Stimulated activated CD4-positive, alpha-beta T cell treated with anti-CD3 and anti-CD28 coated beads, Interleukin-15, amount 100 ng/mL, for 24 hours (primary cell): ENCODE measurements around the gene RPL37A.

Source experiments
- DNase-seq: peaks from one replicate; pipeline ENCODE4 v3.0.0-alpha.2; 2020

The RPL37A gene

GRCh38 chr2:216551234-216552068 is 52.8 kb downstream of the RPL37A start:
- no peak for DNase-seq

GRCh38 chr2:216553093-216553478 is 54.4 kb downstream of the RPL37A start:
- no peak for DNase-seq
